Measurements from ENCODE around the gene HECTD1. TPM values are rescaled to one million over a fixed set of nuclear protein-coding genes. Genes with fewer than 3 reads are reported as not detected.

HECTD1 gene
- total RNA-seq, 1 donor from 2014 or later, result 153 TPM

GRCh38 chr14:31162910-31163649 is 44.5 kb downstream of the HECTD1 start:
- no peaks in the 10 kb centered on the region for H3K36me3 ChIP-seq
- H3K27ac Mint-ChIP-seq, result no peak overlapping the region
- no peaks in the 10 kb centered on the region for H3K9me3 ChIP-seq (ENCODE audit: low read depth)

DNA sequence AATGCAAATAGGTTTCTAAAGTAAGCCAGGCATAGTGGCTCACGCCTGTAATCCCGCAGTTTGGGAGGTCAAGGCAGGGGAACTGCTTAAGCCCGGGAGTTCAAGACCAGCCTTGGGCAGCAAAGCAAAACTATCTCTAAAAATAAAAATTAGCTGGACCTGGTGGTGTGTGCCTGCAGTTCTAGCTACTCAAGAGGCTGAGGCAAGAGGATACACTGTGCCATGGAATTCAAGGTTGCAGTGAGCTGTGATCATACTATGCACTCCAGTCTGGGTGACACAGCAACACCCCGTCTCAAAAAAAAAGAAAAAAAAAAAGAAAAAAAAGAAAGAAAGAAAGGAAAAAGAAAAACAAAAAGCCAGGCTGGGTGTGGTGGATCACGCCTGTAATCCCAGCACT is 46.3 kb downstream of the HECTD1 start:
- H3K4me3 Mint-ChIP-seq, result no peak overlapping the region
- H3K79me2 ChIP-seq (ENCODE audit: low read depth), result no peaks in the 10 kb centered on the region
- H3K36me3 Mint-ChIP-seq, result peaks cover 17% of the 10 kb centered on the region
- H3K4me1 ChIP-seq, result no peaks in the 10 kb centered on the region
- no peaks in the 10 kb centered on the region for H3F3A ChIP-seq (ENCODE audit: low read depth)
- no peak for DNase-seq (ENCODE audit: low spot score)
- H3K4me1 Mint-ChIP-seq, result no peaks in the 10 kb centered on the region
- no peaks in the 10 kb centered on the region for H3K9me3 ChIP-seq (ENCODE audit: low read depth)
- H4K20me1 ChIP-seq (ENCODE audit: low read depth), result no peaks in the 10 kb centered on the region
- H3K36me3 ChIP-seq, result peaks cover 4% of the 10 kb centered on the region
- no peaks in the 10 kb centered on the region for H3K27me3 Mint-ChIP-seq (ENCODE audit: insufficient read depth, low read depth)
- TF ChIP-seq EZH2 (IDR thresholded peaks at IDR 0.05) (no peak), EZH2phosphoT487 (IDR thresholded peaks at IDR 0.05) (no peak)
- TF ChIP-seq, protein P1, sequence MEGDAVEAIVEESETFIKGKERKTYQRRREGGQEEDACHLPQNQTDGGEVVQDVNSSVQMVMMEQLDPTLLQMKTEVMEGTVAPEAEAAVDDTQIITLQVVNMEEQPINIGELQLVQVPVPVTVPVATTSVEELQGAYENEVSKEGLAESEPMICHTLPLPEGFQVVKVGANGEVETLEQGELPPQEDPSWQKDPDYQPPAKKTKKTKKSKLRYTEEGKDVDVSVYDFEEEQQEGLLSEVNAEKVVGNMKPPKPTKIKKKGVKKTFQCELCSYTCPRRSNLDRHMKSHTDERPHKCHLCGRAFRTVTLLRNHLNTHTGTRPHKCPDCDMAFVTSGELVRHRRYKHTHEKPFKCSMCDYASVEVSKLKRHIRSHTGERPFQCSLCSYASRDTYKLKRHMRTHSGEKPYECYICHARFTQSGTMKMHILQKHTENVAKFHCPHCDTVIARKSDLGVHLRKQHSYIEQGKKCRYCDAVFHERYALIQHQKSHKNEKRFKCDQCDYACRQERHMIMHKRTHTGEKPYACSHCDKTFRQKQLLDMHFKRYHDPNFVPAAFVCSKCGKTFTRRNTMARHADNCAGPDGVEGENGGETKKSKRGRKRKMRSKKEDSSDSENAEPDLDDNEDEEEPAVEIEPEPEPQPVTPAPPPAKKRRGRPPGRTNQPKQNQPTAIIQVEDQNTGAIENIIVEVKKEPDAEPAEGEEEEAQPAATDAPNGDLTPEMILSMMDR (IDR thresholded peaks at IDR 0.05), result no peak
- no peak overlapping the region for H3K4me3 ChIP-seq
- H2AFZ ChIP-seq (replicated peaks), result no peak overlapping the region
- no peaks in the 10 kb centered on the region for H3K9me3 Mint-ChIP-seq
- no peaks in the 10 kb centered on the region for H3K27me3 ChIP-seq
- no peak overlapping the region for H3K27ac ChIP-seq
- no peak overlapping the region for H3K4me2 ChIP-seq
- H3K27ac Mint-ChIP-seq, result no peak overlapping the region
- no peak overlapping the region for H3K9ac ChIP-seq

More at GRCh38 chr14:31162910-31163649, 44.5 kb downstream of the HECTD1 start:
- no peaks in the 10 kb centered on the region for H3K4me1 Mint-ChIP-seq
- H3K4me3 ChIP-seq, result no peak overlapping the region
- no peaks in the 10 kb centered on the region for H3K79me2 ChIP-seq (ENCODE audit: low read depth)
- H3K4me3 Mint-ChIP-seq, result no peak overlapping the region
- no peak overlapping the region for H3K4me2 ChIP-seq
- no peak overlapping the region for H3K9ac ChIP-seq
- H3K4me1 ChIP-seq, result no peaks in the 10 kb centered on the region
- no peak for DNase-seq (ENCODE audit: low spot score)
- H3K36me3 Mint-ChIP-seq, result peaks cover 21% of the 10 kb centered on the region
- no peak overlapping the region for H2AFZ ChIP-seq (replicated peaks)
- H4K20me1 ChIP-seq (ENCODE audit: low read depth), result no peaks in the 10 kb centered on the region
- no peaks in the 10 kb centered on the region for H3F3A ChIP-seq (ENCODE audit: low read depth)
- H3K27me3 ChIP-seq, result no peaks in the 10 kb centered on the region
- TF ChIP-seq EZH2 (IDR thresholded peaks at IDR 0.05), result no peak
- TF ChIP-seq, protein P1 (IDR thresholded peaks at IDR 0.05), result no peak
- no peak for TF ChIP-seq EZH2phosphoT487 (IDR thresholded peaks at IDR 0.05)
- H3K27me3 Mint-ChIP-seq (ENCODE audit: insufficient read depth, low read depth), result no peaks in the 10 kb centered on the region
- H3K27ac ChIP-seq, result no peak overlapping the region
- H3K9me3 Mint-ChIP-seq, result no peaks in the 10 kb centered on the region

GRCh38 chr14:31159682-31160296 is 47.8 kb downstream of the HECTD1 start:
- no peaks in the 10 kb centered on the region for H3F3A ChIP-seq (ENCODE audit: low read depth)
- no peaks in the 10 kb centered on the region for H4K20me1 ChIP-seq (ENCODE audit: low read depth)
- H3K4me2 ChIP-seq, result no peak overlapping the region
- no peaks in the 10 kb centered on the region for H3K4me1 Mint-ChIP-seq
- TF ChIP-seq EZH2 (IDR thresholded peaks at IDR 0.05) (no peak), EZH2phosphoT487 (IDR thresholded peaks at IDR 0.05) (no peak)
- TF ChIP-seq, protein P1 (IDR thresholded peaks at IDR 0.05), result no peak
- DNase-seq (ENCODE audit: low spot score), result no peak
- H3K4me3 Mint-ChIP-seq, result no peak overlapping the region
- no peaks in the 10 kb centered on the region for H3K27me3 ChIP-seq
- no peak overlapping the region for H3K9ac ChIP-seq
- H3K9me3 ChIP-seq (ENCODE audit: low read depth), result no peaks in the 10 kb centered on the region
- no peaks in the 10 kb centered on the region for H3K9me3 Mint-ChIP-seq
- no peaks in the 10 kb centered on the region for H3K27me3 Mint-ChIP-seq (ENCODE audit: insufficient read depth, low read depth)
- no peaks in the 10 kb centered on the region for H3K4me1 ChIP-seq
- H3K4me3 ChIP-seq, result no peak overlapping the region
- no peaks in the 10 kb centered on the region for H3K79me2 ChIP-seq (ENCODE audit: low read depth)
- H3K27ac ChIP-seq, result no peak overlapping the region
- H3K27ac Mint-ChIP-seq, result no peak overlapping the region
- no peak overlapping the region for H2AFZ ChIP-seq (replicated peaks)
- peaks cover 19% of the 10 kb centered on the region for H3K36me3 Mint-ChIP-seq
- H3K36me3 ChIP-seq, result peaks cover 11% of the 10 kb centered on the region

All from neural progenitor cell (in vitro differentiated cells).